NCI-H2227 treated with DMSO at 0.1 percent for 48 hours (cell line): ENCODE results near the gene PPP3CA.

Experiments used
- DNase-seq: peaks from one replicate; lab custom pipeline; 2025; lab: John Stamatoyannopoulos, UW

The PPP3CA gene

DNA sequence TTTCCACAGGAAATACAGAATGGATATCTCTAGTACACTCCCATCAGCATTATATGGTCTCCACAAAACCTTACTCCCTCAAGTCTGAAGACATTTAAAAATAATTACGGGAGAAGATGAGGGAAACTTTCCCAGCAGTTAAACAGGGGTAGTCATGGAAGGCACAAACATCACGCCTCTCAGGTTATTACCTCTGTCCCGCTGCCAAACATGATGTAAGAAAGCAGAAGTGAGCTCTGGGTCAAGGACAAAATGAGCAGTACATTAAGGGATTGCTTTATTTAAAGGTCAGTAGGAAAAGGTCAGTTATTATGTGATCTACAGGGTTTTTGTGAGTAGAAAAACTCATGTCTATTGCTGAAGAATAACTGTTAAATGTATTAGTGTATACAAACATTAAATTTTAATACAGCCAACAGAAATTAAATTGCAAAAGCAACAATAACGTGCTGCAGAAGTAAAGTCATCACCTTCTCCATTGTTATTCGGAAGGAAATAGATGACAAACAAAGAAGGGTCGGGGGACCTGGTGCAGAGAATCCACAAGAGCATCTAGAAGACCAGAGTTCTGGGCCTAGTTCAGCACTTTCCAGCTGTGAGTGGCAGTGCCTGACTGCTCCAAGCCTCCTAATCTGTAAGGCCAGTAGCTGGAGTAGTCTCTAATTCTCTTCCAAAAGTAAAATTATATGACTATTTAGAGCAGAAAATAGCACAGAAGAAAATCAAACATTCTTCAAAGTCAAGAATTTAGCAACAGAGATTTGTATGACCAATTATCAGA lies 171.2 kb downstream of the PPP3CA start:
- DNase-seq, result peak; percentile 55

DNA sequence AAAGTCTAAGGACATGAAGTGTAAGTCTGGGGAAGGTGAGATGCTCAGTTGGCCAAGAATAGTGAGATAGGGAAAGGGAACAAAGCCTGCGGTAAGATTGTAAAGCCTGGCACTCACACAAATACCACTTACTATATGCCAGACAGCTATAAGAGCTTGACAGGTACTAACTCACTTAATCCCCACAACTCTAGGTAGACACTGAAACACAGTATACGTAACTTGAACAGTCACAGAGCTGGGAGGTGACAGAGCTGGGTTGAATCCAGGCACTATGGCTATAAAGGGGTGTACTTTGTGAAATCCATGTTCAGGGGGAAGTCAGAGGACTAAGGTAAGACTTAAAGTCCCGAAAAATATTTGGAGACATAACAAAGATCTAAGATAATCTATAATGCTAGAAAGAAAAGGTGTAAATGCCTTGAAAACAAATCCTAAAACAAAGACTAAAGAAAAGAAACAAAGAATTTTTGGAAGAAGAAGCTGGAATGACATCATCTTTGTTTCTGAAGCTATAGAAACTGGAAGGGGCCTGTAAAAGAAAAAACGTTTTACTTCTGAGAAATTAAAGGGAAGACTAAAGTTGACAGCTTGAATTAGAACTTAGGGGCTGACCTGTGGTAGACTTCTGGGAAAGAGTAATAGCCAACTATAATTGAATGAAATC lies 172.5 kb downstream of the PPP3CA start:
- no peak for DNase-seq

DNA sequence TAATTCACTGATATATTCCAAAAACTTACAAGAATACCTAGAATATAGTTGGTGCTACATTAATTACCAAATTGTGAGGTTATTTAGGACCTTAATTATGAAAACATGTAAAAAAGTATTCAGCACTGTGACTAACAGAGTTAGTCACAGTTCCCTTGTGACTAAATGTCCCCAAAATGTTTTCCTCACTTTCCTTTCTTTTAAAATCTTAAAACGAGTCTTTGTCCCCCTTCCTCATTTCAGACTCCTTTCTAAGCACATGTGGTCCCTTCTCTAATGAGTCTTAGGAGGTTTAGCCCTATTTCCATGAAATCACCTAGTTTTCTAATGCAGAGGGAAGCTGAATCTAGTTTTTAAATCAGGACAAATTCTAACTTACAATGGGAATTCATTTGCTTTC lies 175.0 kb downstream of the PPP3CA start:
- no peak for DNase-seq

DNA sequence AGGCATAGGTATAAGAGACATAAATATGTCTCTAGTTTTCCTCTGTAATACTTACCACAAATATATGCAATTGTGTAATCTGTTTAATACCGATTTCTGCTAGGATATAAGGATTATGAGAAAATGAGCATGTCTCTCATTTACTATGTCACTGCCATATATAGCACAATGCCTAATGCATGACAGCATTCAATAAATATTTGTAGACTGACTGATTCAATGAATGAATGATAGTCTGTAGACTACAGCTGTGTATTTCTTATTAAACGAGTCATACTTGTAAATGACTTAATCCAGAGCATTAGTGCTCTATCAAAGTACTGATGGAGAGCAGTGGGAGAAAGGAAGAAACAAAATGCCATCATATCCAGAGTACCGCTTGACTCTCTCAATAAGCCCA lies 175.6 kb downstream of the PPP3CA start:
- DNase-seq, result no peak

DNA sequence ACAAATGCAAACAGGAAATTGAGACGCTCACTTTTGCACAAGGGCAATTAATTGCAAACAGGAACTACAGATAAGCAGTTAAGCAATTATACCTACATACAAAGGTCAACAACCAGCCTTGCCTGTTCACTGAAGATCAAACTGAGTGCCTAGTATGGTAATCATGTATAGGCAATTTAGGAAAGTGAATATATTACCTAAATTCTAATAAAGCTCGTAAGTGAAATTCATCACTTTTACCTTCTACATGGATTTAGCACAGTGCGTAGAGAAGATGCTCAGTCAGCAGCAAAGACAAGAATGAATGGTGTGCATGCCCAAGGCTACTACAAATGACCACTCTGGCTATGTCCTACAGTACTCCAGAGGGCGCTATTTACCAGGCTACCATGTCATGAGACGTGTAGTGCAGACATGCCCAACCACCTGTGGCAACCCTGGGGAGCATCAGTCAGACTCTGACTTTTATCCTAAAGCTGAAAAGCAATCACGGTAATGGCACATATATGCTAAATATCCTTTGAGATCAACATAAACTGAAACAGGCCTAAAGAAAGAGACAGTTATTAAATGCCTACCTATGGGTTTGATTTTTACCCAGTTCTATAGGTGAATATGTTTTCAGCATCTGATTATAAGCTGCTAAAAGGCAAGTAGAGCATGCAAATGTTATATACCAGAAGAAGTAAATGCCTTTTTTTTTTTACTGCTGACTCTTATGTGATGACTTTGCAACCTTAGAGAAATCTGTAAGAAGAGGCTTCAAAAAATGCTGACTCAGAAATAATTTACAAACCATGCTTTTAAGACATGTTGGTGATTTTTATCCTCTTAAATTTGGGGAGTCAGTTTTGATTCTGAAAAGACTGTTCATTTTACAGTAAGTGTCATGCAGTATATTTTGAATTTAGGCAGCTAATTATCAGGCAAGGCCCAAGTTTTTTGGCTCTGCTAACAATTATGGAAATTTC lies 178.0 kb downstream of the PPP3CA start:
- DNase-seq, result peak; percentile 12

DNA sequence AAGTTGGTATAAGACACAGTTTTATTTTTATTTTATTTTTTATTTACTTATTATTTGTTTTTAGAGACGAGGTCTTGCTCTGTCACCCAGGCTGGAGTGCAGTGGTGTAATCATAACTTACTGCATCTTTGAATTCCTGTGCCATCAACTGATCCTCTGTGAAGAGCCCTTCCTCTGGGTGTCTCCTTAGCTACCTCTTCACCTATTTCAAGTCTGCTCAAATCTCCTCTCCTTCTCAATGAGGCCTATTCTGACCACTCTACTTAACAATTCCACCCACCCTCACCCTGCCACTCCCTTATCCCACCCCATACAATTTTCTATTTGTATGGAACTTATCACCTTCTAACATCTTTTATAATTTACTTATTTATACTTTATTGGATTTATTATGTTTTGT lies 183.4 kb downstream of the PPP3CA start:
- no peak for DNase-seq

DNA sequence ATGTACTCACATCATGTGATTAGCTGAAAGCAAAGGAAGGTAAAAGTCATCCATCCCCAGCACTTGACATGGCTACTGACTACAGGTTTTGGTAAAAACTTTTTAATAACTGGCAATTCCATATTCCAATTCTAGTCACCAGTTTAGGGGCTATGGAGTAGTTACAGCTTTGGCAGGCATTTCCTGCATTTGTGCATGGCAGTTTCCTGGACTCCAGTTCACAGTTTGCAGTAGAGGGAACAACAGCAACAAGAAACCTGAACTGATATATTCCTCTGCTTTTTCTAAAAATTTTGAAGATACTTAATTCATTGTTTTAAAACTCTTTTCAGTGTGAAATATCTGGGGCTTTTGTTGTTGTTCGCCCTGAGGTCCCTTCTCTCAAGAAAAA lies 184.3 kb downstream of the PPP3CA start:
- DNase-seq, result no peak

DNA sequence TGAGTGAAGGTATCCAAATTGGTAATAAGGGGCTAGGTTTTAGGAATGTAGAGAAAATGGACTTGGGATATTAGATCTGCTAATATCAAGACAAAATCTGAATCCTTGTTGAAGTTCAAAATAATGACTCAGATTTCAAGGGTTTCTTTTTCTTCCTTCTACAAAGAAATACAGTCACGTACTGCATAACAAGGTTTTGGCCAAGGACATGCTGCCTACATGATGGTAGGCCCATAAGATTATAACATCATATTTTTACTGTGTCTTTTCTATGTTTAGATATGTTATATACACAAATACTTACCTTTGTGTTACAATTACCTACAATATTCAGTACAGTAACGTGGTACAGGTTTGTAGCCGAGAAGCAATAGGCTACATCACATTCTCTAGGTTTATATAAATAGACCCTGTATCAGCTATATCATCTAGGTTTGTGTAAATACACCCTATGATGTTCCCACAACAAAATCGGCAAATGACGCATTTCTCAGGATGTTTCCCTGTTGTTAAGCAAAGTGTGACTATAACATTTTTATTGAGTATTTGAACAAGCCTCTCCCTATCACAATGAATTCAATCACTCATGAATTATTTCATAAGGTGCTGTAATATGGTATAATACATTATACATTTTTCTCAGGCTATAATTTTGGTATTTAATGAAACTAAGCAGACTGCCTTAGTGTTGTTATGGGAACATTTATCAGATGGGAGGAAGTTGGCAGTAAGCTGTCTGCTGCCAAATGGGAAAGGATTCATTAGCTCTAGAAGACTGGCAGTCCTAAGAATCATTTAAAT lies 186.3 kb downstream of the PPP3CA start:
- no peak for DNase-seq

DNA sequence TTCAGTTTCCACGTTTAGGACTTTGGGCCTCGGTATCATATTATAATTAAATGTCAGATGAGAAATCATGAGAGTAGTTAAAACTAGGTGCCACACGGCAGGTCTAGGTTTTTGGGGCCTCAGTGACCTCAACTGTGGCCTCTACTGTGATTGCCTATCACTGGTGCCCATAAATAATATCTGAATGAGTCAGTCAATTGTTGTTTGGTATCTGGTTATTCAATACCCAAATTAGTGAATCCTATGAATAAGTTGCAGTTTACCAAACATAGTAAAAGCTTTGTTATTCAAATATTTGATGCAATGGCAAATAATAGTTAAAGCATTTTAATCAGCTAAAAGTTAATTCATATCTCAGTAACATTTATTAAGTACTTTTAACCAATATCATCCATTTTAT lies 188.8 kb downstream of the PPP3CA start:
- DNase-seq, result no peak

DNA sequence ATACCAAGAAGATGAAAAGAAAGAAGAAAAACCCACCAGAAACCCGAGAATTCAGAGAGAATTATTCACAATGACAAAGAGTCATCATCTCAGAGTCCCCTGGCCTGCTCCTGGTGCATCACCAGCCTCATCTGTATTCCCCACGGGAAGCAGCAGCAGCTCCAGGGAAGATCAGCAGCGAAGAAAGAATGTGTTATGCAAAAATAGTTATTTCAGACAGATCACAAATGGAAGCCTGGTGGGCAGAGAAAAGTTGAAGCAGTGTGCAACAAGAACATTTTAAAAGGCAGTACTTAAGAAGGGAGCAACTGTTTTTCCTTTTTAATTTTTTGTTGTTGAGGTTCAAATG lies 189.2 kb downstream of the PPP3CA start:
- DNase-seq, result no peak

DNA sequence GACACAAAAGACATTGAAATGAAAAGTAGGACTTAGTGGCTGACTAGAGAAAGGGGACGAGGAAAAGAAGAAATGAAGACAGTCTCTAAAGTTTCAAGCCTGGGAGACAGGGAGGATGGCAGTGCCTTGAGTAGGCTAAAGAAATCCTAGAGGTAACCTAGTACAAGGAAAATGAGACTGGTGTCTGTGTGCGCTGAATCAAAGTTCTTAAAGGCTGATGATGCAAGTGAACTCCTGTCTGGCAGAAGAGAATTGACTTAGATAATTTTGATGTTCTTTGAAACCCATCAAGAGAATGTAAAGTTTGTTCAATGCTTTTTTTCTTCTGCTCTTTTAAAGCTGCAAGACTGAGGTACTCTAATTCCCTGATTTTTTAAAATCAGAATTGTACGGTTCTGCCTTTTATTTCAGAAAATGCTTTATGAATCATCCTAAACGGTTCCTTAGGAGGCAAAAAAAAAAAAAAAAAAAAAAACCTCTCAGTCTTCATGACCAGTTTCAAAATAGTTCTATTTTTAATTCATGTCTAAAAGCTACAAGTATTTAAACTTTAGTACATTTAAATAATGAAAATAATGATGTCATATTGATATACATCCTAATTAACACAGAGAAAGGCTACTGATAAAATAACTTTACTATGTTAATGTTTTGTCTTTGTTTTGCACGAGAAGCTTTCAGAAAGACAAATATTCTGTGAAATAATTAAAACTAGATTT lies 189.8 kb downstream of the PPP3CA start:
- no peak for DNase-seq

DNA sequence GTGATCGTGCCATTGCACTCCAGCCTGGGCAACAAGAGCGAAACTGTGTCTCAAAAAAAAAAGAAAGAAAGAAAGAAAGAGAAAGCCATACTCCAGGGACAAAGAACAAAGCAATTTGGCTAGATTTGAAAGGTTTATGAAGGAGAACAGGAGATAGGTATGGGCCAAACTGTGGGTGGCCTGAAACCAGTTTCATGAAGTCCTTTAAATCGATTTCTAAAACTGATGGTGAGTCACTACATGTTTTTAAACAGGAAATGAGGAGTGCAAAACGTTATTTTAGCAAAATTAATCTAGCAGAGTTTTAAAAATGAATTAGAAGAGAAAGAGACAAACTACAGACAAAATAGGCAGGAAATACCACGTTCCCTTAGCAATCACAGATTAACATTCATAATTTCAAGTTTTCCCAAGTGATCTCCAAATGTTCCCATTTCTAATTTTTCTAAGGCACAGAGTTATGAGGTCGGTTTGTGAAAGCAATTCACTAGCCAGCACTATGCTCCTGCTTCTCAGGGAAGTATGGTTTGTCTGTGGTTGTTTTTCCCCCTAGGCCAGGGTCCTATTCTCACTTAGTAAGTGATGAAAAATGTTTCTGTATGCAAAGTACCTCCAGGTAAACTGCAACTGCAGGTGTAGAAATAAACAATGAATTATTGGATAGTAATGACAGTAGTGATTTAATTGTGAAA lies 190.6 kb downstream of the PPP3CA start:
- DNase-seq, result no peak

DNA sequence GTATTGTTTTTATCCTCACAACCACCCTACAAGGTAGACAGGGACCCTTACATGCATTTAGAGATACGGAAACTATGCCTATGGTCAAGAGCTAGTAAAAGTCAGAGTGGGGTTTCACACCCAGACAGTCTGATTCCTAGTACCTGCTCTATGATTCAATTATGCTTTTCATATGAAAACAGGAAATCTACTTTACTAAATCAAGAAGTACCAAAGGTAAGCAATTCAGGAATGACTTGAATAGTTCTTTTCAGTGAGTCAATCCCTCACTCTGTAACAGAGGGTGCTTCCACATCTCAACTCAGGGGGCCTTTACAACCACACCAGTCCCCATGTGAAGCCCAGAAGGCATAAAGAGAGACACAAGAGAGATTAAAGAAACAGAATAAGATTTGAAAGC lies 191.4 kb downstream of the PPP3CA start:
- no peak for DNase-seq

DNA sequence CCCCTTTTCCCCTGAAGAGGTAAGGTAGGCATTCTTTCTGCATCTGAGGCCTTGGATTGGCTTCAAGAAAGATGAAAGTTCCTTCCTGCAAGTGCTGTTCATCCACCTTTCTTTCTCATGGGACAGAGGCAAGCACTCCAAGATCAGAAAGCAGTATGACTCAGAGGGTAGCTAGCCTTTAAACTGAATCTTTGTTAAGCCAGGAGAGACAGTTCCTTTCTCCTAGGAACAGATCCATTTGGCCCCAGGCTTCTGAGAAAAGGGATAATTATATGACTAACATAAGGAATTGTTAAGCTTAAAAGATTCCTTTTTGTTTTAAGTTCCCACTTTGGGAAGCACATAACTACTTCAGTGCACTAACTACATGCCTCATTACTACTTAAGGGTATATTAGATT lies 192.0 kb downstream of the PPP3CA start:
- no peak for DNase-seq

DNA sequence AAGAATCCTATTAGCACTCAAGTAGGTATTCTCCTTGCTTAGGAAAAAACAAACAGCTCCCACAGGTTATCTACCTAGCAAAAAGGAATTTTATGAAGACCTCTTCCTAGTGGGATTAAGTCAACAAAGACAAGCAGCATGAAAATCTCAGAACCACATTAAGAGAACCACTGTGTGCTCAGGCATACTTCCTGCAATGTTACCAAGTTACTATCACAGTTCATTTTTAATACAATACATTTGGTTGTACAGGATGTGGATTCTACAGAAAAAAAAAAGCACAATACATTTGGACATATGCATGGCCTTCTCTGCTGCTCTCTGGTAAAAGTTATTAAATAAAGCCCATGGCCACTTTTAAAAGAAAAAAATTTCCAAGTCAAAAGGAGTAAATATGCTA lies 193.7 kb downstream of the PPP3CA start:
- DNase-seq, result no peak

DNA sequence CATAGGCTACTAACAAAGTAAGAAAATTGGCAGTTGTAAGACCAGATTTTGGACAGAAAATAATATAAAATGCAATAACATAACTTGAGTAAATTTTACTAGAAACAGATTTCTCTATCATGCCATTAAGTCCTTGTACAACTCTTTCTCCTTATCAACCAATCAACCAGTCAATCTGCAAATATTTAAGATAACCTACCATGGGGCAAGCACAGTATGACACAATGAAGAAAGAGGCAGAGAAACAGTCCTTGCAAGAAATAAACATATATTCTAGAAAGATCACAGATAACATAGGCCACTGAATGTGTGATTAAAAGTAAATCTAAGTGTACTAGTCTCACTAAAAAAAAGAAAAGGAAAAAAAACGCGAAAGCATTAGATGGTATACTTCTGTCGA lies 194.8 kb downstream of the PPP3CA start:
- DNase-seq, result no peak

DNA sequence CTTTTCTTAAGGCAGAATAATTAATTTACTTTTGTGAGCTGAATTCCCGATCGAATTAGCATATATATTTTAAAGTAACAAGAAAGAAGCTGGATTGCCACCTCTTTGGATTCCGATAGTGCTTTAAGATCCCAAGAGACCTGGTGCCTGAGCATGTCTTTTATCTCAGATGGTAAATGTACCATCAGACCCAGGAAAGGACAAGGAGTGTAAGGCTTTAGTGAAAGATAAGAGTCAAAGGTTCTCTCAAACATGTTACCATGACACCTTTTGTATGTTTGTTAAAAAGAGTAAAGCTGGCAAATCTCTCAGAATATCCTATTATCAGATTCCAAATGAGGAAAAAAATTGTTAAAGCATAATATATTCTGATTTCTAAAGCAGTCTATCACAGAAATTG lies 198.8 kb downstream of the PPP3CA start:
- DNase-seq, result no peak

DNA sequence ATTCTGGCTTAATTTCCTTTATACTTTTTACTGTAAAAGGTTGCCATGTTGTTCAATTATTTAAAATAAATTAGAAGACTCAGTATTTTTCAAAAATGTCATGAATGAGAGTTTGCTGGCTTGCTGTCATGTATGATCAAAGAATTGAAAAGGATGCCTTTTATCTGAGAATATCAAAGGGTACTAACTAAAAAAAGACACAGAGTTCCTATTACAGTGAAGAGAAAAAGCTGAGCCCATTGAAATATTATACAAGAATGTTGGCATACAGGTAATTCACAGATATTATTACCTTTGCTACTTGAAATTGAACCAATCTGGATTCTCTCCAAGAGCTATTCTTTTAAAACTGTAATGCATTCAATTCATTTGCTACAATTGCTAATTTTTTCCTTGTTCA lies 200.0 kb downstream of the PPP3CA start:
- no peak for DNase-seq

DNA sequence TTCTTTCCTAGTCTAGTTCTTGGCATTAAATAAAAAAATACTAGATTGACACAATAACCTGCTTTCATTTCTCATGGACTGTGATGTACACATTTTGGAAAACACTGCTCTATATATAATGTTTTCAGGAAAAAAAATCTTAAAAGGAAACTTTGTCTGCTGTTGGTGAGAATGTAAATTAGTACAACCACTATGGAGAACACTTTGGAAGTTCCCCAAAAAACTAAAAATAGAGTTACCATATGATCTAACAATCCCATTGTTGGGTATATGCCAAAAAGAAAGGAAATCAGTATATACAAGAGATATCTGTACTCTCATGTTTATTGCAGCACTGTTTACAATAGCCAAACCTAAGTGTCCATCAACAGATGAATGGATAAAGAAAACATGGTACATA lies 202.3 kb downstream of the PPP3CA start:
- DNase-seq, result no peak

DNA sequence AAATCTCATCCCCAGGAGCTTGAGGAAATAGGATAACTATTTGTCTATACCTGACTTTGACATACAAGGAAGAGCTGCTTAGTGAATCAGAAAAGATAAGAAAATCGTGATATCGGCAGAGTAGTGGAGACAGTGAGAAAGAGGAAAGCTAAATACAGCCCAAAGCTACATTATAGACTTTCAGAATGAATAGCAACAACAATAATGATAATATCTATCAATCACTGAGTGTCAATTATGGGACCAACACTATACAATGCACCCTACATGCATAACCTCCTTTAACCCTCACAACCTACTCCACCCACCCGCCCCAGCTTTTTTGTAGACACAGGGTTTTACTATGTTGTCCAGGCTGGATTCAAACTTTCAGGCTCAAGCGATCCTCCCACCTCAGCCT lies 205.1 kb downstream of the PPP3CA start:
- no peak for DNase-seq

DNA sequence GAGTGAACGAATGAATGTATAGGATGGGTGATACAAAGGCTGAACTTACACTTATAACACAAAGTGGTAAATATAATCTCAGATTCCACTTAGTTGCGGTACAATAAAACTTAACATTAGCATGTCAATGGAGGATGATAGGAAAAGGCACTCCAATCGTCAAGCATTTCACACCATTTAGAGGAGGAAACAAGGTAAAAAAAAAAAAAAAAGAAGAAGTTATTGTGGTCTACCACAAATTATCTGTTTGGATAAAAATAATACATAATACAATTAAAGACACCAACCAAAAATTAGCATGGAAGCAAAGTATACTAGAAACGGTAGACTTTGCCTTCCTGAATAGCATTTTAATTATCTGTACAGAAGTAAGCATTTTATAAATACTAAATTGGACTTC lies 205.5 kb downstream of the PPP3CA start:
- DNase-seq, result no peak
